H4 (cell line): ENCODE results near the gene BTN1A1. TPM values are rescaled to one million over a fixed set of nuclear protein-coding genes. Genes with fewer than 3 reads are reported as not detected.
A peak's percentile ranks its signal among the peaks of the same experiment; 100 is the strongest.
"Not testable (repeated sequence)": the region's sequence is repeated elsewhere in the genome, so short reads cannot be mapped to it uniquely, and the experiment has no call there.

ENCODE experiments used
- DNase-seq: peaks from one replicate; pipeline ENCODE4 v3.0.0-alpha.2; 2015; ENCODE audit warnings: low spot score
- total RNA-seq: library from RNA; depleted of rRNA; stranded (reverse); fragments of >200 nt; shearing (Covaris generic); gene quantifications from 2 replicates; pipeline ENCODE4 v1.2.3, GENCODE V29; 2014

The BTN1A1 gene
- total RNA-seq, 1 experiment from 2014 or later = not detected

- DNase-seq = not testable (repeated sequence)
Observed at GRCh38 chr6:26511033-26511432, 10.9 kb downstream of the BTN1A1 start.

GRCh38 chr6:26514984-26515383 lies 14.9 kb downstream of the BTN1A1 start:
- DNase-seq = no peak

GRCh38 chr6:26516481-26517427 lies 16.7 kb downstream of the BTN1A1 start:
- no peak for DNase-seq

GRCh38 chr6:26519359-26519758 lies 19.3 kb downstream of the BTN1A1 start:
- DNase-seq = no peak

GRCh38 chr6:26520237-26520849 lies 20.2 kb downstream of the BTN1A1 start:
- DNase-seq = no peak

- DNase-seq = peak; percentile 70
Observed at GRCh38 chr6:26520850-26521599, 20.9 kb downstream of the BTN1A1 start.

- no peak for DNase-seq
Observed at GRCh38 chr6:26521600-26522391, 21.7 kb downstream of the BTN1A1 start.

GRCh38 chr6:26522486-26523228 lies 22.6 kb downstream of the BTN1A1 start:
- DNase-seq = not testable (repeated sequence)

GRCh38 chr6:26524314-26524713 lies 24.2 kb downstream of the BTN1A1 start:
- not testable (repeated sequence) for DNase-seq

GRCh38 chr6:26524722-26525370 lies 24.7 kb downstream of the BTN1A1 start:
- DNase-seq = no peak

- no peak for DNase-seq
Observed at GRCh38 chr6:26525838-26526237, 25.7 kb downstream of the BTN1A1 start.

- no peak for DNase-seq
Observed at GRCh38 chr6:26526928-26527327, 26.8 kb downstream of the BTN1A1 start.

GRCh38 chr6:26530203-26530602 lies 30.1 kb downstream of the BTN1A1 start:
- no peak for DNase-seq

GRCh38 chr6:26531897-26532296 lies 31.8 kb downstream of the BTN1A1 start:
- no peak for DNase-seq

- DNase-seq = peak; percentile 87
Observed at GRCh38 chr6:26532699-26533531, 32.8 kb downstream of the BTN1A1 start.

GRCh38 chr6:26533532-26533931 lies 33.4 kb downstream of the BTN1A1 start:
- DNase-seq = no peak

GRCh38 chr6:26534681-26535465 lies 34.8 kb downstream of the BTN1A1 start:
- no peak for DNase-seq

GRCh38 chr6:26536571-26537159 lies 36.6 kb downstream of the BTN1A1 start:
- DNase-seq = peak; percentile 54
